Left lung (tissue), 10 donors: ENCODE results near the gene BRWD1. TPM values are rescaled to one million over a fixed set of nuclear protein-coding genes. Genes with fewer than 3 reads are reported as not detected.

Source experiments
- ATAC-seq: fragments of 200-7000 bp; cut with Tn5 transposase; one replicate; pipeline ENCODE4 v1.9.1; 2020; ENCODE audit warnings: moderate library complexity
- DNase-seq, 4 donors: peaks; one replicate each; pipeline ENCODE4 v3.0.0-alpha.2; 2013 to 2020
- H3K27ac ChIP-seq, 2 donors: fragments of 200-600 bp; sonication (generic) in 1 of 2; one replicate each; pipeline versions ENCODE4 v1.5.0 to v1.8.0; 2020 to 2021
- H3K27me3 ChIP-seq, 2 donors: fragments of 200-600 bp; sonication (generic) in 1 of 2; one replicate each; pipeline versions ENCODE4 v1.5.0 to v1.8.0; 2020 to 2021
- H3K36me3 ChIP-seq, 2 donors: fragments of 200-600 bp; sonication (generic) in 1 of 2; one replicate each; pipeline versions ENCODE4 v1.5.0 to v1.8.0; 2020 to 2021
- H3K4me1 ChIP-seq, 2 donors: fragments of 200-600 bp; one replicate each; pipeline ENCODE4 v1.8.0; 2021
- H3K4me3 ChIP-seq, 2 donors: fragments of 200-600 bp; sonication (generic) in 1 of 2; one replicate each; pipeline versions ENCODE4 v1.5.0 to v1.8.0; 2020 to 2021; ENCODE audit warnings: mild to moderate bottlenecking in 1 of 2
- H3K9me3 ChIP-seq, 2 donors: fragments of 200-600 bp; sonication (generic) in 1 of 2; one replicate each; pipeline versions ENCODE4 v1.5.0 to v1.8.0; 2020 to 2021
- CTCF ChIP-seq, 2 donors: fragments of 200-600 bp; sonication (generic) in 1 of 2; IDR thresholded peaks; one replicate each; pipeline versions ENCODE4 v1.5.0 to v1.8.0; 2021; ENCODE audit warnings: antibody characterized with exemption in 2 of 2
- intact Hi-C, 2 donors: fragments of 100-400 bp; cut with DNase I; formaldehyde crosslinking; loops; one replicate each; pipeline versions ENCODE4 v1.11.2 to v1.14.2; 2022
- polyA plus RNA-seq, 6 donors: library from polyadenylated mRNA; unstranded; fragments of 120-200 nt; gene quantifications; one replicate each; pipeline ENCODE4 v1.2.1, GENCODE V29; 2013; ENCODE audit not compliant: insufficient read length in 6 of 6
- total RNA-seq, 2 donors: library from RNA; stranded (reverse); fragmentation: NEBNext Ultra II Directional; extraction: Animal tissue kit (Norgen Biotek cat#: 25700); gene quantifications; one replicate each; pipeline ENCODE4 v1.2.1, GENCODE V29; 2021
- donor health status: DM: no; HTN: yes; CAD: no.
- donor health status: DM: no; HTN: no; CAD: no.

BRWD1 gene
- total and polyA plus RNA-seq, 8 donors: 33.0 to 54.3 (median 47.3) TPM

GRCh38 chr21:39317134-39318090, 4.0 kb upstream of the BRWD1 start:
- Histone ChIP-seq H3K4me3 (no peak overlapping the region), H3K36me3 (no peaks in the 10 kb centered on the region), H3K9me3 (no peaks in the 10 kb centered on the region), H3K27me3 (no peaks in the 10 kb centered on the region), H3K27ac (no peak overlapping the region), H3K4me1 (peaks cover 0 to 7% of the 10 kb centered on the region in 2 donors)
- TF ChIP-seq CTCF (IDR thresholded peaks at IDR 0.05): no peak
- DNase-seq (no peak), ATAC-seq (no peak)
- intact Hi-C loops: no loop called here

GRCh38 chr21:39316729-39317128, 3.3 kb upstream of the BRWD1 start:
- DNase-seq: no peak
- intact Hi-C loops: no loop called here
- no peak for TF ChIP-seq CTCF (IDR thresholded peaks at IDR 0.05)

GRCh38 chr21:39315603-39316445, 2.4 kb upstream of the BRWD1 start:
- no peak for TF ChIP-seq CTCF (IDR thresholded peaks at IDR 0.05)
- H3K4me3 ChIP-seq: no peak overlapping the region
- no peak for ATAC-seq
- no peak overlapping the region for H3K27ac ChIP-seq
- DNase-seq: no peak
- H3K27me3 ChIP-seq: no peaks in the 10 kb centered on the region
- H3K4me1 ChIP-seq: peaks cover 9 to 20% of the 10 kb centered on the region in 2 donors
- H3K36me3 ChIP-seq: peaks cover 0 to 7% of the 10 kb centered on the region in 2 donors
- no peaks in the 10 kb centered on the region for H3K9me3 ChIP-seq
- intact Hi-C loops: no loop called here

More at GRCh38 chr21:39316729-39317128, 3.3 kb upstream of the BRWD1 start:
- H3K27me3 ChIP-seq: no peaks in the 10 kb centered on the region
- peaks cover 5 to 13% of the 10 kb centered on the region in 2 donors for H3K4me1 ChIP-seq
- no peaks in the 10 kb centered on the region for H3K36me3 ChIP-seq
- ATAC-seq: no peak
- no peaks in the 10 kb centered on the region for H3K9me3 ChIP-seq
- H3K4me3 ChIP-seq: no peak overlapping the region
- no peak overlapping the region for H3K27ac ChIP-seq

GRCh38 chr21:39314143-39315027, 953 bp upstream of the BRWD1 start:
- Histone ChIP-seq H3K9me3 (no peaks in the 10 kb centered on the region), H3K27me3 (no peaks in the 10 kb centered on the region), H3K36me3 (peaks cover 3 to 21% of the 10 kb centered on the region in 2 donors), H3K4me3 (peak overlapping the region; percentile 86 to 92), H3K4me1 (peaks cover 9 to 24% of the 10 kb centered on the region in 2 donors), H3K27ac (peak overlapping the region; percentile 95 to 98)
- intact Hi-C loops: no loop called here
- peak; percentile 25 for ATAC-seq
- TF ChIP-seq CTCF (IDR thresholded peaks at IDR 0.05): no peak
- DNase-seq: peak in 1 of 4 donors; percentile 53
